Fibroblast of pulmonary artery (primary cell): ENCODE measurements around the gene DPM2.

ENCODE experiments used
- DNase-seq: peaks from one replicate; pipeline ENCODE4 v3.0.0-alpha.2; 2010; ENCODE audit warnings: low read depth
- H3K4me3 ChIP-seq: replicated peaks from 2 replicates; pipeline ENCODE4 v1.5.1; 2011; ENCODE audit warnings: low read depth, mild to moderate bottlenecking, control low read depth, low read length, moderate library complexity
- CTCF ChIP-seq: IDR thresholded peaks from 2 replicates; pipeline ENCODE4 v1.5.1; 2011; ENCODE audit warnings: mild to moderate bottlenecking, control low read depth, low read length, inconsistent platforms; ENCODE audit errors: missing control alignments

The DPM2 gene

DNA sequence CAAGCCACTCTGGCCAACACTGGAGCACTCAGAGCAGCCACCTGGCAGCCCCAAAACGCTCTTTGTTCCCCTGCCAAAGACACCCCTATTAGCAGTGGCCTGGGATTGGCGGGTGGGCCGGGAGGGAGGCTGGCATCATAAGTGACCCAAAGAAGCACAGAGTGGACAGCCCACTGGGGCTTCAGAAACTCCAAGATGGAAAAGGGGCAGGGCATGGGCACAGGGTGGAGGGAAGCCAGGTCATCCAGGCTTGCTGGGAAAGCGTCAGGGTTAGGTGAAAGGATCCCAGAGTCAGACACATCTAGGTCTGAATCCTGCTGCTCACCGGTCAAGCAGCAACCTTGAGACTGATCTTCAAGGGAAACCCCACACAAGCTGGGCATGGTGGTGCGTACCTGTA, 28.3 kb upstream of the DPM2 start:
- H3K4me3 ChIP-seq, result no peak overlapping the region
- no peak for DNase-seq
- TF ChIP-seq CTCF, result no peak

GRCh38 chr9:127963359-127964064, 25.9 kb upstream of the DPM2 start:
- DNase-seq, result no peak
- no peak overlapping the region for H3K4me3 ChIP-seq
- TF ChIP-seq CTCF, result no peak

- TF ChIP-seq CTCF, result no peak
- H3K4me3 ChIP-seq, result no peak overlapping the region
- no peak for DNase-seq
Observed at GRCh38 chr9:127963041-127963358, 25.3 kb upstream of the DPM2 start.

GRCh38 chr9:127962278-127962677, 24.6 kb upstream of the DPM2 start:
- TF ChIP-seq CTCF, result no peak
- no peak overlapping the region for H3K4me3 ChIP-seq
- no peak for DNase-seq

DNA sequence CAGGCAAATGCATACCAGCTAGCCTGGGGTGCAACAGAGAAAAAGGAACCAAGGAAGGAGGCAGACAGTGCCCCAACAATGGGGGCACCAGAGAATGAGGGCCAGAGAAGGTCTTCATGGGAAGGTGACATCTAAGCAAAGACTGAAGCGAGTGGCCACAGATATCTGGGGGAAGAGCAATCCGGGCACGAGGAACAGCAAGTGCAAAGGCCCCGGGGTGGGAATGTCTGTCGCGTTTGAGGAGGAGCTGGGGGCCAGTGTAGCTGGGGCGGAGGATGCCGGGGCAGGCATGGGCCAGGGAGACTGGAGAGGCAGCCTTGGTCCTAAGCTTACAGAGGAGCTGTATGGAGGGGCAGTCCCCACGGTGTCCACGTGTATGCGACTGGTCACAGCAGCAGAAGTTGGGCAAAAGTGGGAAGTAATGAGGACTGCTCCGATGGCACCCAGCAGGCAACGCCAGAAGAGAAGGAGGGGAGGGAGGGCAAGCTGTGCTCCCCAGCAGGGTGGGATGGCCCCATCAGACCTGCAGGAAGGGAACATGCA, 24.0 kb upstream of the DPM2 start:
- no peak for DNase-seq
- H3K4me3 ChIP-seq, result no peak overlapping the region
- TF ChIP-seq CTCF, result no peak

GRCh38 chr9:127961155-127961490, 23.5 kb upstream of the DPM2 start:
- no peak overlapping the region for H3K4me3 ChIP-seq
- no peak for DNase-seq
- TF ChIP-seq CTCF, result no peak
